GM18858 (cell line): ENCODE measurements around the gene SAP30BP.

Source experiments
- ATAC-seq: cut with Tn5 transposase; IDR thresholded peaks from one replicate; pipeline ENCODE4 v1.9.1; 2021; ENCODE audit not compliant: unreplicated experiment

SAP30BP gene

GRCh38 chr17:75684249-75684648, 17.1 kb downstream of the SAP30BP start:
- no peak for ATAC-seq

GRCh38 chr17:75684924-75685323, 17.8 kb downstream of the SAP30BP start:
- ATAC-seq, result no peak

- ATAC-seq, result no peak
Measured at GRCh38 chr17:75685499-75685898, 18.4 kb downstream of the SAP30BP start.

GRCh38 chr17:75688209-75688825, 21.2 kb downstream of the SAP30BP start:
- no peak for ATAC-seq

- ATAC-seq, result no peak
Measured at GRCh38 chr17:75689441-75689873, 22.3 kb downstream of the SAP30BP start.

- no peak for ATAC-seq
Measured at GRCh38 chr17:75691371-75691791, 24.2 kb downstream of the SAP30BP start.

- no peak for ATAC-seq
Measured at GRCh38 chr17:75691801-75692626, 24.9 kb downstream of the SAP30BP start.

- ATAC-seq, result no peak
Measured at GRCh38 chr17:75692976-75693375, 25.8 kb downstream of the SAP30BP start.

GRCh38 chr17:75693500-75694481, 26.7 kb downstream of the SAP30BP start:
- no peak for ATAC-seq

GRCh38 chr17:75694536-75694935, 27.4 kb downstream of the SAP30BP start:
- no peak for ATAC-seq

GRCh38 chr17:75695141-75695829, 28.1 kb downstream of the SAP30BP start:
- ATAC-seq, result no peak

- ATAC-seq, result no peak
Measured at GRCh38 chr17:75695830-75696271, 28.7 kb downstream of the SAP30BP start.

- ATAC-seq, result no peak
Measured at GRCh38 chr17:75697651-75698291, 30.6 kb downstream of the SAP30BP start.

- ATAC-seq, result no peak
Measured at GRCh38 chr17:75698659-75699058, 31.5 kb downstream of the SAP30BP start.

- ATAC-seq, result no peak
Measured at GRCh38 chr17:75701288-75701687, 34.1 kb downstream of the SAP30BP start.

GRCh38 chr17:75703191-75703590, 36.1 kb downstream of the SAP30BP start:
- ATAC-seq, result no peak

GRCh38 chr17:75703591-75703990, 36.5 kb downstream of the SAP30BP start:
- no peak for ATAC-seq

- ATAC-seq, result no peak
Measured at GRCh38 chr17:75704963-75705875, 38.1 kb downstream of the SAP30BP start.
